Ascending aorta (tissue), 2 donors: ENCODE results near the gene IGFBP1. TPM values are rescaled to one million over a fixed set of nuclear protein-coding genes. Genes with fewer than 3 reads are reported as not detected.
"Not testable (repeated sequence)": the region's sequence is repeated elsewhere in the genome, so short reads cannot be mapped to it uniquely, and the experiment has no call there.

Source experiments
- DNase-seq, 2 donors: peaks; one replicate each; pipeline ENCODE4 v3.0.0-alpha.2; 2019; ENCODE audit warnings: low spot score in 2 of 2
- H3K27ac ChIP-seq, 2 donors: fragments of 200-600 bp; sonication (generic); one replicate each; pipeline ENCODE4 v1.5.1; 2016 to 2017; ENCODE audit warnings: mild to moderate bottlenecking in 1 of 2
- H3K27me3 ChIP-seq: fragments of 200-600 bp; sonication (generic); one replicate; pipeline ENCODE4 v1.5.1; 2017
- H3K36me3 ChIP-seq, 2 donors: fragments of 200-600 bp; sonication (generic); one replicate each; pipeline ENCODE4 v1.5.1; 2016
- H3K4me1 ChIP-seq, 2 donors: fragments of 200-600 bp; sonication (generic); one replicate each; pipeline ENCODE4 v1.5.1; 2016 to 2017; ENCODE audit warnings: mild to moderate bottlenecking in 1 of 2
- H3K4me3 ChIP-seq, 2 donors: fragments of 200-600 bp; sonication (generic); one replicate each; pipeline ENCODE4 v1.5.1; 2016 to 2017; ENCODE audit warnings: mild to moderate bottlenecking in 1 of 2
- H3K9me3 ChIP-seq, 2 donors: fragments of 200-600 bp; sonication (generic); one replicate each; pipeline ENCODE4 v1.5.1; 2016
- intact Hi-C: fragments of 100-400 bp; cut with DNase I; formaldehyde crosslinking; loops from one replicate; pipeline ENCODE4 v1.15.1; 2023
- total RNA-seq: library from RNA; depleted of rRNA; stranded (reverse); fragments of >200 nt; gene quantifications from one replicate; pipeline ENCODE4 v1.1.0, GENCODE V29; 2016
- TF ChIP-seq, protein P1 (sequence below), 3 experiments: fragments of 200-600 bp in 2 of 3; fragments of 450-650 bp in 1 of 3; sonication (generic) in 2 of 3; IDR thresholded peaks; one replicate each; pipeline ENCODE4 v1.5.1; 2016 to 2019; ENCODE audit warnings: antibody characterized with exemption in 3 of 3, mild to moderate bottlenecking in 1 of 3, moderate library complexity in 1 of 3

The IGFBP1 gene
- not detected for total RNA-seq

DNA sequence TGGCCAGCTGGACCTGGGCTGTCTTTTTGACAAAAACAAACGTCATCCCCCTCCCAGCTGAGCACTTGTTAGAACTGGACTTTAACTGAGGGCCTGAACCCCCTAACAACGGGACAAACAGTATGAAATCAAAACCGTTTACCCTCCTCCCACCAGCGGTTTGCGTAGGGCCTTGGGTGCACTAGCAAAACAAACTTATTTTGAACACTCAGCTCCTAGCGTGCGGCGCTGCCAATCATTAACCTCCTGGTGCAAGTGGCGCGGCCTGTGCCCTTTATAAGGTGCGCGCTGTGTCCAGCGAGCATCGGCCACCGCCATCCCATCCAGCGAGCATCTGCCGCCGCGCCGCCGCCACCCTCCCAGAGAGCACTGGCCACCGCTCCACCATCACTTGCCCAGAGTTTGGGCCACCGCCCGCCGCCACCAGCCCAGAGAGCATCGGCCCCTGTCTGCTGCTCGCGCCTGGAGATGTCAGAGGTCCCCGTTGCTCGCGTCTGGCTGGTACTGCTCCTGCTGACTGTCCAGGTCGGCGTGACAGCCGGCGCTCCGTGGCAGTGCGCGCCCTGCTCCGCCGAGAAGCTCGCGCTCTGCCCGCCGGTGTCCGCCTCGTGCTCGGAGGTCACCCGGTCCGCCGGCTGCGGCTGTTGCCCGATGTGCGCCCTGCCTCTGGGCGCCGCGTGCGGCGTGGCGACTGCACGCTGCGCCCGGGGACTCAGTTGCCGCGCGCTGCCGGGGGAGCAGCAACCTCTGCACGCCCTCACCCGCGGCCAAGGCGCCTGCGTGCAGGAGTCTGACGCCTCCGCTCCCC lies at the start of gene IGFBP1:
Gene IGFBP1 (plus strand): TSS at position 304 of the 808 bp plus-strand sequence. CDS start 165 bp downstream, at position 469.
- Histone ChIP-seq H3K9me3 (no peaks in the 10 kb centered on the region), H3K27ac (no peak within 1 kb of the TSS), H3K36me3 (no peaks in the 10 kb centered on the region), H3K4me1 (peaks cover 0 to 8% of the 10 kb centered on the region in 2 donors), H3K4me3 (peak within 1 kb of the TSS; percentile 40 to 54), H3K27me3 (no peaks in the 10 kb centered on the region)
- TF ChIP-seq, protein P1, sequence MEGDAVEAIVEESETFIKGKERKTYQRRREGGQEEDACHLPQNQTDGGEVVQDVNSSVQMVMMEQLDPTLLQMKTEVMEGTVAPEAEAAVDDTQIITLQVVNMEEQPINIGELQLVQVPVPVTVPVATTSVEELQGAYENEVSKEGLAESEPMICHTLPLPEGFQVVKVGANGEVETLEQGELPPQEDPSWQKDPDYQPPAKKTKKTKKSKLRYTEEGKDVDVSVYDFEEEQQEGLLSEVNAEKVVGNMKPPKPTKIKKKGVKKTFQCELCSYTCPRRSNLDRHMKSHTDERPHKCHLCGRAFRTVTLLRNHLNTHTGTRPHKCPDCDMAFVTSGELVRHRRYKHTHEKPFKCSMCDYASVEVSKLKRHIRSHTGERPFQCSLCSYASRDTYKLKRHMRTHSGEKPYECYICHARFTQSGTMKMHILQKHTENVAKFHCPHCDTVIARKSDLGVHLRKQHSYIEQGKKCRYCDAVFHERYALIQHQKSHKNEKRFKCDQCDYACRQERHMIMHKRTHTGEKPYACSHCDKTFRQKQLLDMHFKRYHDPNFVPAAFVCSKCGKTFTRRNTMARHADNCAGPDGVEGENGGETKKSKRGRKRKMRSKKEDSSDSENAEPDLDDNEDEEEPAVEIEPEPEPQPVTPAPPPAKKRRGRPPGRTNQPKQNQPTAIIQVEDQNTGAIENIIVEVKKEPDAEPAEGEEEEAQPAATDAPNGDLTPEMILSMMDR (IDR thresholded peaks at IDR 0.05): no peak
- DNase-seq: no peak
- intact Hi-C loops: no loop called here

DNA sequence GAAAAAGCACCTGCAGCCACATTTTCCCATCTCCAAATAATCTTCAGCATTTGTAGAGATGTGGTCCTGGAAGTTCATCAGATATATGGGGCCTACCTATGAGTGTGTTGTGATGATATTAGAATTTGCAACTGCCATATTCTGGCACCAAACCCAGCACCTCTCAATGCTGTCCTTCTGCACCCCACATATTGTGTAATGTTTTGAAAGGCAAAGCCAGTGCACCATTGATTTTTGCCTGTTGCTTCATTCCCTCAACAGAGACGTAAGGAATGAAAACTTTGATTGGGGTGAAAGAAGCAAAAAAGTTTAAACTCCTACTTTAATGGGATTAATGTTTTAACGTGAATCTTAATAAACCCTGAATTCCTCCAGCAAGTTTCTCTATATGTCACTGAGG lies 49.4 kb upstream of the IGFBP1 start:
- H3K27me3 ChIP-seq, H3K9me3 ChIP-seq, H3K36me3 ChIP-seq, intact Hi-C loops, H3K4me3 ChIP-seq, DNase-seq, H3K4me1 ChIP-seq, H3K27ac ChIP-seq: not testable (repeated sequence)

DNA sequence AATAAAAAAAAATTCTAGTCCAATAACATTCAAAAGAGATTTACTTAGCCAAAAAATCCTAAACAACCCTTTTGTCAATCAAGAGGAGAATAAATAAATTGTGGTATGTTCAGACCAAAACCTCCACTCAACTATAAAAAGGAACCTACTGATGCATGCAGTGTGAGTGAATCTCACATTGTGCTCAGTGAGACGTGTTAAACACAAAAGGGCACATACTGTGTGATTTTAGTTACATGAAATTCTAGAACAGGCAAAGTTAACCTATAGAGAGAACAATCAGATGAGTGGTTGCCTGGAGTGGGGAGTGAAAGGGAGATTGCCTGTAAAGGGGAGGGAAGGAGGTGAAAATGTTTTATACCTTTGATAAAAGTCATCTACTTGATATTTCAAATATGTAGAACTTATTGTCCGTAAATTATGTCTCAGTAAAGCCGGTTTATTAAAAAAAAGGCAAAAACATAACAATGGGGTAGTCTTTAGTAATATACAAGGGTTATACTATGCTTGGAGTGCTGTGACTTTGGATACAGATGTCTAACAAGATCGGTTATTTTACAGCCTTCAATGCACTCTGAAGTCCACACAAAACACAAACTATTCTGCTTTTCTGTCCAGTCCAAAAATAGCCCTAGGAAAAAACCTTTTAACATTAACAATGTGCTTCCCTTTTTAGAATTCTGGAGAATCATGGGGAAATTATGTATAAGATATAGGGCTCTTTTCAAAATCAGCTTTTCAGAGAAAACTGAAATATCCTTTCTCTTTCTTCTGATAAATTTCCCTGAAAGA lies 46.2 kb upstream of the IGFBP1 start:
- H3K36me3 ChIP-seq, intact Hi-C loops, H3K9me3 ChIP-seq, H3K27ac ChIP-seq, H3K27me3 ChIP-seq, H3K4me1 ChIP-seq, DNase-seq, H3K4me3 ChIP-seq: not testable (repeated sequence)

DNA sequence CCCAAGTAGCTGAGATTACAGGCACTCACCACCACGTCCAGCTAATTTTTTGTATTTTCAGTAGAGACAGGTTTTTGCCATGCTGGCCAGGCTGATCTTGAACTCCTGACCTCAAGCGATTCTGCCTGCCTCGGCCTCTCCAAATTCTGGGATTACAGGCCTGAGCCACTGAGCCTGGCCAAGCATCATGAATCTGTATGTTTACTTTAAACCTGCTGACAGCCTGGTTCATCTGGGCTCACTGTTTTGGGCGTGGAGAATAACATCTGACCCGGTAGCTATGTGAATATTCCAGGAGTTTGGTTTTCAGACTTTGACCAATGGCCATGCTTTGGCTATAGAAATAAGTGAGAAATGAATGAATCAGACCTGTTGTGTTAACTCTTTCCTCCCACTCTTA lies 41.8 kb upstream of the IGFBP1 start:
- DNase-seq, H3K4me3 ChIP-seq, intact Hi-C loops, H3K4me1 ChIP-seq, H3K27me3 ChIP-seq, H3K27ac ChIP-seq, H3K36me3 ChIP-seq, H3K9me3 ChIP-seq: not testable (repeated sequence)

DNA sequence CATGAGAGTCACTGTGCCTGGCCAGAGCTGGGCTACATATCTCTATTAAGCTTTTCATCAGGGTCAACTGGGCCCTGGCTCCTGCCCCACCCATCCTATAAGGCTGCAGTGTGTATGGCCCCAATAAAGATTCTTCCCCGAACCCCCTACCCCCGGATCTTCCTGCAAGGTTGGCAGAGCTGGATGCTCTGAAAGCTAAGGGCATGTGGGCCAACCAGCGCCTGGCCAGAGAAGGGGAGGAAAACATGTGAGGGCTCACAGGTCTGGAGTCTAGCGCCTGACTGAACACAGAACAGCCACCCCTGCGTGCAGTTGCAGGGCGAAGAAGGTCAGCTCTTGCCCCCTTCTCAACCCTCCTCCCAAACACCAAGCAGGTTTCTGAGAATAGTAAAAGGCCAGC lies 39.6 kb upstream of the IGFBP1 start:
- H3K9me3 ChIP-seq, H3K4me3 ChIP-seq, H3K27me3 ChIP-seq, intact Hi-C loops, H3K36me3 ChIP-seq, H3K27ac ChIP-seq, H3K4me1 ChIP-seq, DNase-seq: not testable (repeated sequence)

DNA sequence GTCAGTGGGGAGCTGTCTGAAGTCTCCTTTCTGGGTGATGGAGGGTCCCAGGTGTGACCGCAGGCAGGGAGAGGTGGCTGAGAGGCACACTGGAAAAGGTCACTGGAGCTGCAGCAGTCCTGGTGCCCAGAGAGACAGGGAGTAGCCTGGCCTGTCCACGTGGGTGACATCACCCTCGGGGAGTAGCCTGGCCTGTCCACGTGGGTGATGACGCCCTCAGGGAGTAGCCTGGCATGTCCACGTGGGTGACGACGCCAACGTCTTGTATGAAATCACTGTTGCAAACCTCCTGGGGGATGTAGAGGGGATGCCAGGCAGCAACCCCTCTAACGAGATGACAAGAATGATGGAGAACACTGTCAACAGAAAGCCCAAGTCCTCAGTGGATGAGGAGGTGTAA lies 35.3 kb upstream of the IGFBP1 start:
- H3K36me3 ChIP-seq, H3K9me3 ChIP-seq, DNase-seq, H3K27me3 ChIP-seq, intact Hi-C loops, H3K4me3 ChIP-seq, H3K27ac ChIP-seq, H3K4me1 ChIP-seq: not testable (repeated sequence)

DNA sequence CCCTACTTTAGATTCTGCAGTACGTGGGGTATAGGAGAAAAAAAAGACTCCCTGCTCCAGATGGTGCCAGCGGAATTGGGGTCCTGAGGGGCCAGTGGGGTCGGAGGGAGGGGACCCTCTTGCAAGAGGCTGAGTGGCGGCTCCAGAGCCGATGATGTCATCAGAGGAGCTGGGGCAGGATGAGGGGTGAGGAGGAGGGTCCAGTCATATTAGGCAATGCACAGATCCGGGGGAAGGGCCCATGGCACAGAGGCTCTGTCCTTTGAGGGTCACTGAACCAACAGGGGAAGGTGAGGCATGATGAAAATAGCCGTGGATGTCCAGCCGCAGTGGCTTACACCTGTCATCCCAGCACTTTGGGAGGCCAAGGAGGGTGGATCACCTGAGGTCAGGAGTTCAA lies 34.8 kb upstream of the IGFBP1 start:
- H3K36me3 ChIP-seq, H3K27me3 ChIP-seq, H3K27ac ChIP-seq, DNase-seq, H3K4me3 ChIP-seq, H3K4me1 ChIP-seq, H3K9me3 ChIP-seq, intact Hi-C loops: not testable (repeated sequence)

DNA sequence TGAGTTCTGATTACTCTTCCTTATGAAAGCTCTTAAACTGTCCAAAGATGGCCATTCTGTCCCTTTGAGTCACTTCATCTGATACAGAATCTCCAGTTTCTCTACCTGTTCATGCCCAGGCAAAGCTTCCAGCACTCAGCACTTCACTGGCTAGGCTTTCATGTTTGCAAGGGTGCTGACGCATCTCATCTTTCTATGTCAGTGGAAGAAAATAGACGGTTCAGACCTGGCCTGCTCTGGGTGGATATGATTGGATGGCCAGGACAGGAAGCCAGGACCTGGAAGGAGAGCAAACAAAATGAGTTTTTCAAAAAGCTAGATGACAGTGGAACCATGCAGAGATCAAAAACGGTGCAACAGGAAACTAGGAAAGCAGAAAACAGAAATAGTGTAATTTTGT lies 32.6 kb upstream of the IGFBP1 start:
- DNase-seq, intact Hi-C loops, H3K36me3 ChIP-seq, H3K4me1 ChIP-seq, H3K27ac ChIP-seq, H3K4me3 ChIP-seq, H3K27me3 ChIP-seq, H3K9me3 ChIP-seq: not testable (repeated sequence)

DNA sequence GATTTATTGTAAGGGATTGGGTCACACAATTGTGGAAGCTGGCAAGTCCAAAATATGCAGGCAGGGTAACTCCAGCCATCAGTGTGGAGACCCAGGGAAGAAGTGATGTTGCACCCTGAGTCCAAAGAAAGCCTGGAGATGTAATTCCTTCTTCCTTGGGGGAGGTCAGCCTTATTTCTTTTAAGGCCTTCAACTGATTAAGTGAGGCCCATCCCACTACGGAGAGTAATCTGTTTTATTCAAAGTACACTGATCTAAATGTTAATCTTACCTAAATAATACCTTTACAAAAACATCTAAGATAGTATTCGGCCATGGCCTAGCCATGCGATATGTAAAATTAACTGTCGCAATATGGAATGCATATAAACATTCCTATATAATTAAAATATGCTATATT lies 31.4 kb upstream of the IGFBP1 start:
- intact Hi-C loops: not testable (repeated sequence)

More for the DNA sequence above, 31.4 kb upstream of the IGFBP1 start:
- not testable (repeated sequence) for H3K27me3 ChIP-seq, H3K4me1 ChIP-seq, H3K36me3 ChIP-seq, H3K9me3 ChIP-seq, H3K27ac ChIP-seq, H3K4me3 ChIP-seq, DNase-seq
